CD4-positive, alpha-beta T cell treated with Interleukin-15 for 4 hours (primary cell): ENCODE data around the gene AKAP6.

ENCODE experiments used
- DNase-seq: peaks from one replicate; pipeline ENCODE4 v3.0.0-alpha.2; 2020; ENCODE audit warnings: low spot score

AKAP6 gene

GRCh38 chr14:32412532-32412931 is 83.4 kb downstream of the AKAP6 start:
- no peak for DNase-seq

GRCh38 chr14:32413967-32414640 is 85.0 kb downstream of the AKAP6 start:
- no peak for DNase-seq

- DNase-seq, result no peak
These were observed 85.7 kb downstream of the AKAP6 start for GRCh38 chr14:32414808-32415255.

GRCh38 chr14:32417956-32418552 is 89.0 kb downstream of the AKAP6 start:
- no peak for DNase-seq

- no peak for DNase-seq
These were observed 90.3 kb downstream of the AKAP6 start for GRCh38 chr14:32419429-32419828.

- no peak for DNase-seq
These were observed 92.7 kb downstream of the AKAP6 start for GRCh38 chr14:32421781-32422180.

- DNase-seq, result no peak
These were observed 93.3 kb downstream of the AKAP6 start for GRCh38 chr14:32422440-32422839.

- no peak for DNase-seq
These were observed 96.9 kb downstream of the AKAP6 start for GRCh38 chr14:32426028-32426427.

GRCh38 chr14:32426586-32427388 is 97.7 kb downstream of the AKAP6 start:
- no peak for DNase-seq

GRCh38 chr14:32427726-32428528 is 98.8 kb downstream of the AKAP6 start:
- DNase-seq, result no peak

- DNase-seq, result no peak
These were observed 99.8 kb downstream of the AKAP6 start for GRCh38 chr14:32428875-32429274.

- no peak for DNase-seq
These were observed 101.2 kb downstream of the AKAP6 start for GRCh38 chr14:32430326-32430725.

- no peak for DNase-seq
These were observed 103.9 kb downstream of the AKAP6 start for GRCh38 chr14:32432813-32433538.

- DNase-seq, result no peak
These were observed 105.1 kb downstream of the AKAP6 start for GRCh38 chr14:32434180-32434579.

GRCh38 chr14:32434880-32435279 is 105.8 kb downstream of the AKAP6 start:
- DNase-seq, result no peak

GRCh38 chr14:32435411-32435810 is 106.3 kb downstream of the AKAP6 start:
- no peak for DNase-seq

- DNase-seq, result no peak
These were observed 107.9 kb downstream of the AKAP6 start for GRCh38 chr14:32436993-32437392.

GRCh38 chr14:32438517-32438916 is 109.4 kb downstream of the AKAP6 start:
- no peak for DNase-seq

GRCh38 chr14:32443890-32444661 is 115.0 kb downstream of the AKAP6 start:
- DNase-seq, result no peak

GRCh38 chr14:32447371-32447770 is 118.3 kb downstream of the AKAP6 start:
- DNase-seq, result no peak

- no peak for DNase-seq
These were observed 120.5 kb downstream of the AKAP6 start for GRCh38 chr14:32449648-32450047.
